IPS-20b (cell line): ENCODE data around the gene ST3GAL6.

Experiments used
- H3K27ac ChIP-seq: one replicate; pipeline ENCODE4 v1.5.1; 2013; ENCODE audit warnings: low read length
- H3K27me3 ChIP-seq: 2 replicates; pipeline ENCODE4 v1.6.1; 2013; ENCODE audit warnings: mild to moderate bottlenecking, low read length, inconsistent platforms; ENCODE audit not compliant: insufficient read depth
- H3K36me3 ChIP-seq: 2 replicates; pipeline ENCODE4 v1.6.1; 2013; ENCODE audit warnings: low read depth, mild to moderate bottlenecking, inconsistent platforms, low read length, moderate library complexity; ENCODE audit not compliant: insufficient read depth
- H3K4me1 ChIP-seq: 2 replicates; pipeline ENCODE4 v1.6.1; 2013; ENCODE audit warnings: mild to moderate bottlenecking, control low read depth, inconsistent platforms, low read length, moderate library complexity; ENCODE audit not compliant: insufficient read depth
- H3K4me3 ChIP-seq: 2 replicates; pipeline ENCODE4 v1.5.1; 2013; ENCODE audit warnings: mild to moderate bottlenecking, low read length, inconsistent platforms
- H3K9ac ChIP-seq: 2 replicates; pipeline ENCODE4 v1.6.1; 2013; ENCODE audit warnings: low read depth, mild to moderate bottlenecking, inconsistent platforms, low read length, moderate library complexity
- H3K9me3 ChIP-seq: 2 replicates; pipeline ENCODE4 v1.6.1; 2013; ENCODE audit warnings: mild to moderate bottlenecking, low read depth, low read length, inconsistent platforms; ENCODE audit not compliant: insufficient read depth

Gene ST3GAL6

DNA sequence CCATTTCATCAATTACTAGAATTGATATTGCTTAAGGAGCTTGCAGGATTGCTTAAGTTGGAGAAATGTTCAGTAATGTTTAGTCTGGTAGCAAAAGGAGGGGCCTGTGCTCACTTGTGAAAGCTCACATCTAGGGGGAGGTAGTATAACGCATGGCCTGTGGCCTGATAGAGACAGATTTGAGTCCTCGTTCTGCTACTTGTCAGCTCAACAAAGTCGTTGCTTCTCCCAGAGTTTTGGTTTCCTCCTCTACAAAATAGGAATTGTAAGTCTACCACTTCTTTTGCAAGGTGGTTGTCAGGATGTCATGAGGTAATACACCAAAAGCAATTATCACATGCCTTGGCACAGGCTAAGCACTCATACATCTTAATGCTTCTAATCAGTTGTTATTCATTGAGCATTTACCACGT, 1.3 kb downstream of the ST3GAL6 start:
- no peak overlapping the region for H3K27ac ChIP-seq
- no peaks in the 10 kb centered on the region for H3K36me3 ChIP-seq
- no peaks in the 10 kb centered on the region for H3K9me3 ChIP-seq
- H3K4me1 ChIP-seq: peaks cover 9% of the 10 kb centered on the region; the same call in 1 of the 2 replicates
- no peak overlapping the region for H3K4me3 ChIP-seq
- no peaks in the 10 kb centered on the region for H3K27me3 ChIP-seq
- H3K9ac ChIP-seq: no peak overlapping the region

DNA sequence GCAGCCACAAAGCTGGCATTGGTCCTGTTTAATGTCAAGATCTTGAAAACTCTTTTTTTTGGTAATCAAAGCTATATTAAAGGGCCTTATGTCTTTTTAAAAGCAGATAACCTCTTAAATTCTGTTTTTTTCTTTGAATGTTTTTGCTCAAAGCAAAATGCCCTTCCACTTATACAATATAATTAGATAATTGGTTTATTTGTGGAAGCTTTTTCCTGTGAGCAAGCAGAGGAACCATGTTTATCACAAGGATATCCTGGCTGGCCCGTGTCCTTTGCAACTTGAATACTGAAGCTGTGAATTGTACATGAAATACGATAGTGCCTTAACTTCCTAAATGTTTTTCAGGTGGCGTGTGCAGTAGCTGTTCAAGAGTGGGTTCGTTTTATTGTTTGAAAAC, 2.6 kb downstream of the ST3GAL6 start:
- Histone ChIP-seq H3K27me3 (no peaks in the 10 kb centered on the region), H3K9ac (no peak overlapping the region), H3K27ac (no peak overlapping the region), H3K9me3 (no peaks in the 10 kb centered on the region), H3K4me3 (no peak overlapping the region), H3K4me1 (peaks cover 9% of the 10 kb centered on the region; the same call in 1 of the 2 replicates), H3K36me3 (no peaks in the 10 kb centered on the region)

DNA sequence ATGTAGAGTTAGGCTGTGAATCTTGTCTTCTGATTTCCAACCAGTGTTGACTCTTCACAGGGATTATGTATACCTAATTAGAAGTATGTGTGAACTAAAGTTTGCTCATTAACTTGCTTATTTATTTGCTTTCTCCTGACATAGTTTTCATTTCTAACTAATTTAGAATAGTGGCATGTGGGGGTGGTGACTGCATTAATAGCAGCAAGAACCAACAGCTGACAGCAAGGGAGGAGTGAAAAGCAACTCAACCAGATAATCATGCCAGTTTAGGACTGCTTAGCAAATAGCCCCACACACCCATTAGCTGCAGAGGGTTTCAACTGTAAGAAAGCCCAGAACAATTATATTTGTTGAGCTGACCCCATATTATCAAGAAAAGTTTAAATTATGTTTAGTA, 3.8 kb downstream of the ST3GAL6 start:
- Histone ChIP-seq H3K4me3 (no peak overlapping the region), H3K9ac (no peak overlapping the region), H3K27me3 (no peaks in the 10 kb centered on the region), H3K4me1 (peaks cover 9% of the 10 kb centered on the region; the same call in 1 of the 2 replicates), H3K9me3 (no peaks in the 10 kb centered on the region), H3K27ac (no peak overlapping the region), H3K36me3 (no peaks in the 10 kb centered on the region)

DNA sequence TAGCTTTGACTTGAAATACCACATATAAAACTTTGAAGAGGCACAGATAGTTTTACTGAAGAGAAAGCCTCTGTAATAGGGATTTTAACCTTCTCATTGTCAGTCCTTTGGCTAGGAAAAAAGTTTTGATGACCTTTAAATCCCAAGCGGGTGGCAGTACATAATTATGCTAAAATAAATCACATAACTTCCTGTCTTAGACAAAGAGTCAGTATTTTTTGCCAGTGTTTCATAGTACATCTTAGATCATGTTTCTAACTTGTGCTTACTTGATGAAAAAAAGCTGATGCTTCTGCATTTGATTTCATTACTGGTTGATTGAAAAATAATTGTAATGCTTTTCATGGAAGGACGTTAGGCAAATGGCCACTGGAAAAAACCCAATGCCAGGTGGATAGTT, 5.8 kb downstream of the ST3GAL6 start:
- no peak overlapping the region for H3K27ac ChIP-seq
- no peak overlapping the region for H3K9ac ChIP-seq
- no peaks in the 10 kb centered on the region for H3K27me3 ChIP-seq
- peaks cover 6% of the 10 kb centered on the region; the same call in 1 of the 2 replicates for H3K4me1 ChIP-seq
- no peak overlapping the region for H3K4me3 ChIP-seq
- H3K36me3 ChIP-seq: no peaks in the 10 kb centered on the region
- H3K9me3 ChIP-seq: no peaks in the 10 kb centered on the region

DNA sequence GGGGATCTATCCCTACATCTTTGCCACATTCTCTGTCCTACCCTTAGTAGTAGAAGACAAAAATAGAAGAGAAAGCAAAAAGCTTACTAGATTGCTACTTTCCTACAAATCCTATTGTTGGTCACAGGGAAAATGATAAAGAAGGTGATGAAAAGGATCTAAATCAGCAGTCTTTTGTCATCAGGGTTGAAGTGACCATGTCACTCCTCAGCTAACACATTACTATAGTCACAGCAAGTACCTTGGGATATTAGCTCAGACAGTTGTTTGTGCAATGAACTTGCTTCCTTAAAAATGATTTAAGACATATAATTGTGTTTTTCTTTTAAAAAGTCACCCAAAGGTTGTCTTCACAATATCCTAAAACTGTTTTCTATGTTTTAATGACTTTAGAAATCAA, 6.3 kb downstream of the ST3GAL6 start:
- Histone ChIP-seq H3K9me3 (no peaks in the 10 kb centered on the region), H3K4me3 (no peak overlapping the region), H3K27ac (no peak overlapping the region), H3K4me1 (peaks cover 2% of the 10 kb centered on the region; the same call in 1 of the 2 replicates), H3K9ac (no peak overlapping the region), H3K36me3 (no peaks in the 10 kb centered on the region), H3K27me3 (no peaks in the 10 kb centered on the region)

DNA sequence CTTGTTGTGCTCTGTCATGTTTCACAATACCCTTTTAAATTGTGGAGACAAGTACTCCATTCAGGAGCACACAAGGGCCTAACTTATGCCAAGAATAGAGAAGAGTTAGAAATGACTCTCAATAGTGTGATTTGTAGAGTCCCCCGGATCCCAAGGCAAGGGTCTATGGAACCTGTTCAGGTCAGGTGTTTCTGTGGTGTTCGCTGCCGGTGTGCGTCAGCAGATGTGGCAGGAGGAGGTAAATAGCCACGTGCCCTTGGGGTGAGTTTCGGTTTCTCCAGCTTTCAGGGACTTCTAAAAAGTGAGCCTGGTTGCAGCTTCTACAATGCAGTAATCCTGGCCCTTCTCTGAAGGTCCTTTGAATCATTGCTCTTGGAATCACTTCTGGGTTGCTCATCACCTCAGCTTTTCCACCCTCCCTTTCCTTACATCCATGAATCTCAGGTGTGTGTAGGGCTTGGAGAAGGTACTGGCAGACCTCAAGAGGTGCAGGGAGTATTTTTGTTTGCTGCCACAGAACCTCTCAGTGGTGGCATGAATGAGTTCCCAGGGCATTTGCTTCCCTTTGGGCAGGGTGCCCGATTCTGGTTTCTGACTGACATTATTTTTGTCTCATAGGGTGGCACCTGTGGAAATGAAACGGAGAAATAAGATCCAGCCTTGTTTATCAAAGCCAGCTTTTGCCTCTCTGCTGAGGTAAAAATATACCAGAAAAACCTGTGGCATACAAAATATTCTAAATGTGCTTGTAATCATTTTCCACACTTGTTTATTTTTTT, 7.3 kb downstream of the ST3GAL6 start:
- Histone ChIP-seq H3K36me3 (no peaks in the 10 kb centered on the region), H3K4me3 (no peak overlapping the region), H3K9me3 (no peaks in the 10 kb centered on the region), H3K4me1 (no peaks in the 10 kb centered on the region), H3K27ac (no peak overlapping the region), H3K9ac (no peak overlapping the region), H3K27me3 (no peaks in the 10 kb centered on the region)

DNA sequence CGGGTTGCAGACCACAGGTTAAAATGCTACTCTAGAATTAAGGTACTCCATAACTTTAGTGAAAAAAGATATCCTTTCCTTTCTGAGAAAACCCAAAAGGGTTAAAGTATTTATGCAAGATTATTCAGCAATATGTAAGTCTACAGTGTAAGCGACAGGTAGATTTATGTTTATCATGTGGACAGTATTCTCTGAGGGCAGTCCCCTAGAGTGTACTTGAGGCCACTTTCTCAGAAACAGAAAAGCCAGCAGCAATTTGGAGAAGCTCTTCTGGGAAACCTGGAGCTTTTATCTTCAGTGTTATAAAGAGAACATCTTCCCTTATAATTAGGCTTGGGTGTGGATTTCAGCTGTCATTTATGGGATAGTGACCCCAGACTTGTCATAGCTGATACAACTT, 8.9 kb downstream of the ST3GAL6 start:
- Histone ChIP-seq H3K4me1 (no peaks in the 10 kb centered on the region), H3K36me3 (no peaks in the 10 kb centered on the region), H3K27ac (no peak overlapping the region), H3K27me3 (no peaks in the 10 kb centered on the region), H3K4me3 (no peak overlapping the region), H3K9me3 (no peaks in the 10 kb centered on the region), H3K9ac (no peak overlapping the region)

DNA sequence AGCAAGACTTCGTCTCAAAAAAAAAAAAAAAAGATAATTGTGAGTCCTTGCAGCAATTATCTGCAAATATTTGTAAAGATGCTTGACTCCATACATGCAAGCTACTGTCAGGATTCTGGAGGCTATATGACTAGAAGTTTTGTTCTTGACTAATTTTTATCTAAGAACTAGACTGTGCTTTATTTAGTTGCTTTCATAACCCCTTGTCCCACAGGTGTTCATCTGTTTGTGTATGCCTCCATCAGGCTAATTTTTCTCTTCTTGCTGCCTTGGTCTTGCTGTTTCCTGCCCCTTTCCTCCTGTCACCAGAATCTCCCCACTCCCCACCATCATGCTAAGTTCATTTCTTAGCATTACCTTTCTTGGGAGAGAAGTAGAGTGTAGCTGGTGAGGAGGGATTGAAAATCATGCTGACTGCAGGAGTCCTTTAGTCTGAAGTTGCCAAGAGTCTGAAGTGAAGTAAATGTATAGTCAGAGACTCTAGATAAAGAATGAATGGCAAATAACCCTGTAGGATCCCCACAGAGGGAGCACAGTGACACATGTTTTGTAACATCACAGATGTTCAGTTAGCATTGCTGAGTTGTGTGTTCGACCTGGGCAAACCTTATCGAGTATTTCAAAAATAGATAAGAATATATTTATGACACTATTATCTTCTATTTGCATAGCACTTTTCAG, 12.5 kb downstream of the ST3GAL6 start:
- Histone ChIP-seq H3K4me3 (no peak overlapping the region), H3K27ac (no peak overlapping the region), H3K9ac (no peak overlapping the region), H3K9me3 (no peaks in the 10 kb centered on the region), H3K36me3 (no peaks in the 10 kb centered on the region), H3K4me1 (no peaks in the 10 kb centered on the region; the same call in 1 of the 2 replicates), H3K27me3 (no peaks in the 10 kb centered on the region)

DNA sequence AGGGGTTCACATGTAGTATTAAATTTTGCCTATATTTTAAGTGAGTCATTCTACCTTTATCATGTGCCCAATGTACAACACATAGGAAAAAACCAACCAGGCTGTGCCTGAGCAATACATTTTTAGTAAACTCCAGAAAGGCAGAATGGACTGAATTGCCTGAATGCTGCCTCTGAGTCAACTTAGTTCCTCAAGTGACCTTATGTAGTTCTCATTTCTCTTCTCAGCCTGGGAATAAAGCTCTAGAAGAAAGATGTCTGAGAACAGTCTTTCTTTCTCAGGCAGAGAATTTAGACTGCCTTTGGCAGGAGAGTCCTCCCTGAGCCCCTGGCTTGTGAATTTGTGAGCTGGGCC, 13.0 kb downstream of the ST3GAL6 start:
- Histone ChIP-seq H3K27me3 (no peaks in the 10 kb centered on the region), H3K9me3 (no peaks in the 10 kb centered on the region), H3K4me1 (no peaks in the 10 kb centered on the region; the same call in 1 of the 2 replicates), H3K9ac (no peak overlapping the region), H3K36me3 (no peaks in the 10 kb centered on the region), H3K27ac (no peak overlapping the region), H3K4me3 (no peak overlapping the region)

DNA sequence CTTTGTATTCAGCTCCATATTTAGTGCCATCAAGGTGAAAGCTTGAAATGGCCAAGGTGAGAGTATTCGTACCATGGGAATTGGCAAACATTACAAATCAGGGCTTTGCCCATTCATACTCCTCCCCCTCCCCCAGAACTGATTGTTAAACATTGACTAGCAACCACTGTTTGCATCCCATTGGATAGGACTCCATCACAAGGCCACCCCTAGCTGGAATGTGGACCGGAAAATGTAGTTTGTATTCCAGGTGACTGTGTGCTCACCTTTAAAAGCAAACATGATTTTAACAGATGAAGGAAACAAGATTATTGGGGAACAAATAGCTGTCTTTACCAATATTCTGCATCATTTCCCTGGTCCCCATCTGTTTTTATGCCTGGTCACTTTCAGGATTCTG, 14.1 kb downstream of the ST3GAL6 start:
- Histone ChIP-seq H3K9ac (no peak overlapping the region), H3K4me1 (no peaks in the 10 kb centered on the region; the same call in 1 of the 2 replicates), H3K27me3 (no peaks in the 10 kb centered on the region), H3K9me3 (no peaks in the 10 kb centered on the region), H3K27ac (no peak overlapping the region), H3K4me3 (no peak overlapping the region), H3K36me3 (no peaks in the 10 kb centered on the region)

DNA sequence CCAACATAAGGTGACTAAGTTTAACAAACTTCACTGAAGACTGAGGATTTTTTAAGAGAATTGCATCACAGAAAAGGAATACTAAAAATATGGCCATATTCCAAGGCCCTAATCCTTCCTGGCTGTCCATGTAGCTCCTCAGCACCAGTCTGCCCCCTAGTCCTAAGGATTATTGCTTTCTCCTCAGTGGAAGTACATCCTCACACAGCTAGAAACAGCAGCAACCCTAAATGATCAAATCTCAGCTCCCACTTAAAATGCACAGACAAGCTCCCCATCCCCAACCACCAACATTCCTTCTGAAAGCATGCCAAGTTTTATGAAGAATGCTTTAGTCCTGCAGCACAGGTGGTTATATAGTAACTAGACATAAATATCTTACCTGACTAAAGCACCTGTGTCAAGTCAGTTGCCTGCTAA, 14.7 kb downstream of the ST3GAL6 start:
- H3K27me3 ChIP-seq: no peaks in the 10 kb centered on the region
- H3K4me3 ChIP-seq: no peak overlapping the region
- no peaks in the 10 kb centered on the region; the same call in 1 of the 2 replicates for H3K4me1 ChIP-seq
- H3K9ac ChIP-seq: no peak overlapping the region
- no peaks in the 10 kb centered on the region for H3K36me3 ChIP-seq
- H3K27ac ChIP-seq: no peak overlapping the region
- no peaks in the 10 kb centered on the region for H3K9me3 ChIP-seq

DNA sequence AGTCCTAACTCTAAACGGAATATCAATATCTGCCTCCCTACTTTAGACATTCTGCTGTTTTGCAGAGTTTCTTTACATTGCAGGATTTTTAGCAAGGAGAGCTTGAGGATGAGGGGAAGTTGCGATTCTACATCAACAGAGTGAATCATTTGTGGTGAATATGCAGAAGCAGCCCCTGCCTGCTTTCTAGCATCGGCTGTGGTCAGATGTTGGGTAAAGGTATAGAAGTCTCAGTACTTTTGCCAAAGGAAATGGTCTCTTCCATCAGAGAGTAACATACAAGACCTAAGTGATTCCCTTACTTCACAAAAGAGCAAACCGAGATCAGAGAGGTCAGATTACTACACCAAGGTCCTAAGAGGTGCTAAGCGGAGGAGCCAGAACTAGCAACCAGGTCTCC, 15.2 kb downstream of the ST3GAL6 start:
- Histone ChIP-seq H3K27ac (no peak overlapping the region), H3K36me3 (no peaks in the 10 kb centered on the region), H3K9ac (no peak overlapping the region), H3K4me1 (no peaks in the 10 kb centered on the region; the same call in 1 of the 2 replicates), H3K9me3 (no peaks in the 10 kb centered on the region), H3K27me3 (no peaks in the 10 kb centered on the region), H3K4me3 (no peak overlapping the region)
